Testis (tissue), 2 donors: ENCODE results near the gene SVIL.

Source experiments
- CTCF ChIP-seq, 3 experiments: fragments of 450-650 bp in 2 of 3; fragments of 200-600 bp in 1 of 3; sonication (generic) in 1 of 3; IDR thresholded peaks; one replicate each; pipeline ENCODE4 v1.5.1; 2016 to 2019; ENCODE audit warnings: antibody characterized with exemption in 3 of 3, mild to moderate bottlenecking in 2 of 3, moderate library complexity in 1 of 3
- POLR2A ChIP-seq: fragments of 450-650 bp; IDR thresholded peaks from one replicate; pipeline ENCODE4 v1.6.1; 2017; ENCODE audit warnings: antibody characterized with exemption, mild to moderate bottlenecking, moderate library complexity

GRCh38 chr10:29651767-29652166 lies 17.0 kb upstream of the SVIL start:
- TF ChIP-seq CTCF (IDR thresholded peaks at IDR 0.05): no peak
- no peak for TF ChIP-seq POLR2A
